A673 (cell line): ENCODE data around the gene RNF19B. TPM values are rescaled to one million over a fixed set of nuclear protein-coding genes. Genes with fewer than 3 reads are reported as not detected.
A peak's percentile ranks its signal among the peaks of the same experiment; 100 is the strongest.

ENCODE experiments used
- BruUV-seq: library from RNA; stranded (reverse); fragments of 400-500 nt; replicated peaks from 2 replicates; lab custom pipeline; 2021; lab: Mats Ljungman, UMichigan
- CTCF ChIA-PET: fragments of 300-600 bp; sonication (Branson Sonifier 250); formaldehyde crosslinking; loops from one replicate; lab custom pipeline; 2022; ENCODE audit warnings: antibody characterized with exemption; lab: Charles Lee
- POLR2A ChIA-PET: fragments of 300-600 bp; sonication (Branson Sonifier 250); formaldehyde crosslinking; loops from one replicate; lab custom pipeline; 2022; ENCODE audit warnings: antibody characterized with exemption; ENCODE audit not compliant: low non-redundant PET; lab: Charles Lee
- DNase-seq: peaks from one replicate; pipeline ENCODE4 v3.0.0-alpha.2; 2015; ENCODE audit warnings: low spot score
- H3K27ac ChIP-seq: fragments of 200-600 bp; sonication (generic); 2 replicates; pipeline ENCODE4 v1.5.1; 2016; ENCODE audit warnings: mixed run types, low read depth, mild to moderate bottlenecking, mixed read lengths, antibody characterized with exemption, low read length; ENCODE audit not compliant: poor library complexity, severe bottlenecking
- H3K27me3 ChIP-seq: fragments of 200-600 bp; sonication (generic); replicated peaks from 2 replicates; pipeline ENCODE4 v1.6.1; 2017; ENCODE audit warnings: mixed run types, low read depth, mild to moderate bottlenecking, mixed read lengths, antibody characterized with exemption, low read length; ENCODE audit not compliant: insufficient read depth, poor library complexity
- H3K36me3 ChIP-seq: fragments of 200-600 bp; sonication (generic); 2 replicates; pipeline ENCODE4 v1.6.1; 2016; ENCODE audit warnings: mixed run types, mild to moderate bottlenecking, mixed read lengths, antibody characterized with exemption, low read length; ENCODE audit not compliant: insufficient read depth, poor library complexity, severe bottlenecking
- H3K4me1 ChIP-seq: fragments of 200-600 bp; sonication (generic); 2 replicates; pipeline ENCODE4 v1.6.1; 2017; ENCODE audit warnings: mixed run types, mild to moderate bottlenecking, mixed read lengths, antibody characterized with exemption, low read length; ENCODE audit not compliant: insufficient read depth, poor library complexity, severe bottlenecking
- H3K4me3 ChIP-seq: fragments of 200-600 bp; sonication (generic); 2 replicates; pipeline ENCODE4 v1.5.1; 2016; ENCODE audit warnings: low read depth, mixed run types, mild to moderate bottlenecking, mixed read lengths, low read length; ENCODE audit not compliant: poor library complexity, severe bottlenecking
- H3K9me3 ChIP-seq: fragments of 200-600 bp; sonication (generic); 2 replicates; pipeline ENCODE4 v1.6.1; 2016; ENCODE audit warnings: mixed run types, low read depth, mild to moderate bottlenecking, mixed read lengths, antibody characterized with exemption, low read length; ENCODE audit not compliant: poor library complexity, severe bottlenecking
- EZH2 ChIP-seq: fragments of 200-600 bp; sonication (generic); IDR thresholded peaks from 2 replicates; pipeline ENCODE4 v1.6.1; 2017; ENCODE audit warnings: borderline replicate concordance, low read depth, mild to moderate bottlenecking, mixed read lengths, antibody characterized with exemption, low read length; ENCODE audit not compliant: poor library complexity, severe bottlenecking
- intact Hi-C: fragments of 100-400 bp; cut with micrococcal nuclease; formaldehyde crosslinking; loops from one replicate; pipeline ENCODE4 v1.10.0; 2022; ENCODE audit not compliant: unreplicated experiment
- total RNA-seq: library from RNA; stranded (reverse); gene quantifications from 2 replicates; pipeline ENCODE4 v1.2.3, GENCODE V29; 2021
- TF ChIP-seq, protein P1 (sequence below): fragments of 300-800, 200-600 bp; sonication (generic); conservative IDR thresholded peaks from 2 replicates; pipeline ENCODE4 v1.5.1; 2017; ENCODE audit warnings: low read depth, mild to moderate bottlenecking, antibody characterized with exemption, low read length, moderate library complexity, mixed read lengths

Gene RNF19B
- total RNA-seq, 1 experiment from 2014 or later, result 14.3 TPM

DNA sequence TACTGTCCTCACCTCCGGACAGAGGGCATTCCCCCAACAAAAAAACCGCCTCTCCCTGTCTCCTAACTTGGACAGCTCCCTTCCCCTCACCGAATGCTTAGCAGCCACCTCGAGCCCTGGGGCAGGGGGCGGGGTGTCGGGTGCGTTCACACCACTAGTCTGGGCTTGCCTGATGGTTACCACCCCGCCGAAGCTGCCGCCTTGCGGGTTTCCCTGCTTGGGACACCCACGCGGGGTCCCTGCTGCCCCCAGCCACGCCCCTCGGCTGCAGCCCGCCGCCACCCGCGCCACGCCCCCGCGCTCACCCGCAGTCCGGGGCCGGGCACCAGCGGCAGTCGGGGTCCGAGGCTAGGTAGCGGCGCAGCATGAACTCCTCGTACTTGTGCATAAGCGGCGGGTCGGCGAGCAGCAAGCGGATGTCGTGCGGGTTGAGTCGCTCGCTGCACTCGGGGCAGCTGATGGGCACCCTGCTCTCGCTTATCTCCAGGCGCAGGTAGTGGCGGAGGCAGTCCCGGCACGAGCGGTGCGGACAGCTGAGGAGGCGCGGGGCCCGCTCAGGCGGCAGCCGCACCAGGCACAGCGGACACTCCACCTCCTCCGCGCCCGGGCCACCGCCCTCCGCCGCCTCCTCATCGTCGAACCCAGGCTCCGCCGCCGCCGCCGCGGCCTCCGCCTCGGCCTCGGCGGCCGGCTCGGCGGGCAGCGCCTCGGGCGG is 706 bp downstream of the RNF19B start:
- CTCF ChIA-PET, result no interaction called here
- intact Hi-C loops, result no loop called here
- Histone ChIP-seq H3K4me1 (peaks cover 10% of the 10 kb centered on the region), H3K9me3 (no peaks in the 10 kb centered on the region), H3K4me3 (peak overlapping the region; percentile 93), H3K27me3 (no peaks in the 10 kb centered on the region), H3K36me3 (no peaks in the 10 kb centered on the region), H3K27ac (peak overlapping the region; percentile 9)
- BruUV-seq, result no TSS peak
- TF ChIP-seq EZH2, result no peak
- TF ChIP-seq, protein P1, sequence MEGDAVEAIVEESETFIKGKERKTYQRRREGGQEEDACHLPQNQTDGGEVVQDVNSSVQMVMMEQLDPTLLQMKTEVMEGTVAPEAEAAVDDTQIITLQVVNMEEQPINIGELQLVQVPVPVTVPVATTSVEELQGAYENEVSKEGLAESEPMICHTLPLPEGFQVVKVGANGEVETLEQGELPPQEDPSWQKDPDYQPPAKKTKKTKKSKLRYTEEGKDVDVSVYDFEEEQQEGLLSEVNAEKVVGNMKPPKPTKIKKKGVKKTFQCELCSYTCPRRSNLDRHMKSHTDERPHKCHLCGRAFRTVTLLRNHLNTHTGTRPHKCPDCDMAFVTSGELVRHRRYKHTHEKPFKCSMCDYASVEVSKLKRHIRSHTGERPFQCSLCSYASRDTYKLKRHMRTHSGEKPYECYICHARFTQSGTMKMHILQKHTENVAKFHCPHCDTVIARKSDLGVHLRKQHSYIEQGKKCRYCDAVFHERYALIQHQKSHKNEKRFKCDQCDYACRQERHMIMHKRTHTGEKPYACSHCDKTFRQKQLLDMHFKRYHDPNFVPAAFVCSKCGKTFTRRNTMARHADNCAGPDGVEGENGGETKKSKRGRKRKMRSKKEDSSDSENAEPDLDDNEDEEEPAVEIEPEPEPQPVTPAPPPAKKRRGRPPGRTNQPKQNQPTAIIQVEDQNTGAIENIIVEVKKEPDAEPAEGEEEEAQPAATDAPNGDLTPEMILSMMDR, result no peak
- peak; percentile 65 for DNase-seq
- POLR2A ChIA-PET, result no interaction called here

DNA sequence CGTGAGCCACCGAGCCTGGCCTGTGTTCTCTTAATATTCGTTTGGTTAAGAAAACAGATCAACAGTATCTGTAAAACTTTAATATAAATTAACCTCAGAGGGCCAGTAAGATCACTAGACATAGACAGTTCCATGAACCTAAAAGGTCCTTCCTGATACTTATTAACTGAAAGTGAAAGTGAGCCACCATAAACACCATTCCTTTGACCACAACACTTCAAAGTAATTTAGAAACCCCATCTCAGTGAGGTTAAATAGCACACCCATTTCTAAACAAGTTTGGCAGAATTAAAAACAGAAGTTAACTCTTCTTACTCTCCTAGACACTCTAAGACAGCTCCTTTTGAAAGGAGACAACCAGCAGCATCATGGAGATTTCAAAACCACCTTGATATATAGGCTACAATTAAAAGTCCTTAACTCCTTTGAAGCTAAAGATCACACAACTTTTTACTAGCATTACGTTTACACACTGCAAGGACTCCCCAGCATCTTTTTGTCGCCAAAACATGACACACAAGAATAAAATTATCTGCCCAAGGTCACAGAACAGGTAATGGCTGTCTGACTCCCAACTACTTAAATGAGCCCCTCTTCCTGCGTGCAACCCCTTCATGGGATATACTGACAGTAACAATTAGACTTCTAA is 2.2 kb downstream of the RNF19B start:
- H3K9me3 ChIP-seq, result no peaks in the 10 kb centered on the region
- no peak for DNase-seq
- intact Hi-C loops, result no loop called here
- ChIA-PET POLR2A (interaction anchor here (0.6 kb wide), 1 partner anchor 284 kb away, joined by 3 read pairs; no protein-coding TSS in a partner anchor), CTCF (no interaction called here)
- peak overlapping the region; percentile 93 for H3K4me3 ChIP-seq
- BruUV-seq, result no TSS peak
- no peaks in the 10 kb centered on the region for H3K27me3 ChIP-seq
- H3K4me1 ChIP-seq, result peaks cover 10% of the 10 kb centered on the region
- TF ChIP-seq, protein P1, result no peak
- TF ChIP-seq EZH2, result no peak
- H3K36me3 ChIP-seq, result no peaks in the 10 kb centered on the region
- H3K27ac ChIP-seq, result no peak overlapping the region

DNA sequence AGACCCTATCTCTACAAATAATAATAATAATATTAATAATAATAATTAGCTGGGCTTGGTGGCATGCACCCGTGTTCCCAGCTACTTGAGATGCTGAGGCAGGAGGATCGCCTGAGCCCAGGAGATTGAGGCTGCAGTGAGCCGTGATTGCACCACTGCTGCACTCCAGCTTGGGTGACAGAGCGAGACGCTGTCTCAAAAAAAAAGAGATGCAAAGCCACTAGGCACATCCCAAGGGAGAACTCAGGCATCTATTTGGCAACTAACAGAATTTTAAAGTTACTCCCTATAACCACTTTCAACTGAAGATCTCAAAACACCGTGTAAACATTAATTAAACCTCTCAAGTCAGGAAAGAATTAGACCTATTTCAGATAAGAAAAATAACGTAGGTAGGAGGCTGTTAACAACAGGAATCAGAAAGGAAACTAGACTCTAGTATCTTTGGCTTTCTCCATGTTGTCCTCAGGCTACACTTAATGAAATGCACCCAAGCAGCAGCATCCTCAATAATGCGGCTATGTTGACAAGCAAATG is 3.7 kb downstream of the RNF19B start:
- no peak overlapping the region for H3K4me3 ChIP-seq
- H3K9me3 ChIP-seq, result no peaks in the 10 kb centered on the region
- BruUV-seq, result no TSS peak
- peak; percentile 41 for DNase-seq
- intact Hi-C loops, result no loop called here
- peaks cover 10% of the 10 kb centered on the region for H3K4me1 ChIP-seq
- no peaks in the 10 kb centered on the region for H3K36me3 ChIP-seq
- H3K27ac ChIP-seq, result no peak overlapping the region
- no peaks in the 10 kb centered on the region for H3K27me3 ChIP-seq
- ChIA-PET CTCF (no interaction called here), POLR2A (no interaction called here)
- TF ChIP-seq, protein P1, result no peak
- no peak for TF ChIP-seq EZH2
